ENCODE data around the gene NEK7. TPM values are rescaled to one million over a fixed set of nuclear protein-coding genes. Genes with fewer than 3 reads are reported as not detected.
"Not testable (repeated sequence)": the region's sequence is repeated elsewhere in the genome, so short reads cannot be mapped to it uniquely, and the experiment has no call there.

NEK7 gene
- 28.0 TPM for total RNA-seq

DNA sequence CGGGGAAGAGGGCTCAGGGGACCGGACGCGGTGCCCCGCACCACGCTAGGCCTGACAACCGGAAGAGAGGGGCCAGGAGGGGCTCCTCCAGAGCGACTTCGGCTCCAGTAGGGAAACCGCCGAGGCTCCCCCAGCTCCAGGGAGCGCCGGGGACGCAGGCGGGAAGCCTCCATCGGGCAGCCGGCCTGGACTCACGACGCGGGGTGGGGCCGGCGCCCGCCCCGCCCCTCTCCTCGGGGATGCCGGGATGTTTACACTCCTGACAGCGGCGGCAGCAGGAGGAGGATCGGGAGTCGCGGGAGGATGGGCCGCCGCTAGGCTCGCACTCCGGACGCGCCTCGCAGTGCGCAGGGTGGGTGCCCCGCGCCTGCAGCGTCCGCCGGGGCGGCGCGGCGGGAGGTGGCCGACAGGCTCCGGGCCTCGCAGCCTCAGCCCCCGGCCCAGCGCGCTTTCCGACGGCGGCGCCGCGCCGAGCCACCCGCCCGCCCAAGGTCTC is at the start of gene NEK7:
TSS of gene NEK7 (plus strand) at position 254 of the 496 bp plus-strand sequence. CDS start 75,583 bp downstream, outside the sequence.
- peak in 2 of 3 donors; percentile 62 to 63 for DNase-seq (ENCODE audit: low read depth in 2 of 3, low spot score in 2 of 3)

DNA sequence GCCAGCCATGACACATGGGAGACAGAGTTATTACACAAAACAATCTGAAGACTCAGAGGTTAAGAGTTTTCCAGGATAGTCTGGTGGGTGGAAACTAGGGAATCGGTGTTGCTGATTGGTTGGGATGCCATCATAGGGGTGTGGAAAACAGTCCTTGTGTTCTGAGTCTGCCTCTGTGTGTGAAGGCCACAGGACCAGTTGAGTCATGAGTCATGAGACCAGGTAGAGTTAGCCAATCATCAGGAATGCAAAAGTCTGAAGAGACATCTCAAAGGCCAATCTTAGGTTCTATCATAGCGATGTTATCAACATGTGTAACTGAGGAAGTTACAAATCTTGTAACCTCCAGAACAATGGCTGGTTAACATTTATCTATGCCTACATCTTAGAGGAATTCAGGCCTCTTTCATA is 49.7 kb upstream of the NEK7 start:
- no peak for DNase-seq (ENCODE audit: low read depth in 2 of 3, low spot score in 2 of 3)

DNA sequence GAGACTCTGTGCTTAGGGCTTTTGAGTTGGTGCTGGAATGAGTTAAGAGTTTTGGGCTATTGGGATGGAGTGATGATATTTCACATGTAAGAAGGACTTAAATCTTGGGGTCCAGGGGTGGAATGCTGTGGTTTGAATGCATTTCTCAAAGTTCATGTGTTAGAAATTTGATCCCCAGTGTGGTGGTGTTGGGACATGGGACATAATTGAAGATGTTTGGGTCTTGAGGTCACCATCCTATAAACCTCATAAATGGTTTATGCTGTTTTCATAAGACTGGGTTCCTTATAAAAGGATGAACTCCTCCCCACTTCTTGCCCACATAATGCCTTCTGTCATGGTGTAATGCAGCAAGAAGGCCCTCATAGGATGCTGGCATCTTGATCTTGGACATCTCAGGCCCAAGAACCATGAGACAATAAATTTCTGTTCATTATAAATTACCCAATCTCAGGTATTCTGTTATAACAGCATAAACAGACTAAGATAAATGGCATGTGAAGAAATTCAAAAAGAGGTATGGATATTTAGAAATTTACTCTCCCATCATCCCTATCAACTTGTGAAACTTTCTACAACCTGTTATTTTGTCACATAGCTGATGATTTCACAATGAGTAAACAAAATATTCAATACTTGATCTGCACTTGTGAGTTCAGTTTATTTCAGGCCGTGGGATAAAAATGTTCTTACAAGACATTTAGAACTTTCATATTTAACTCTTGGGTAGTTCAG is 48.0 kb upstream of the NEK7 start:
- no peak for DNase-seq (ENCODE audit: low read depth in 2 of 3, low spot score in 2 of 3)

DNA sequence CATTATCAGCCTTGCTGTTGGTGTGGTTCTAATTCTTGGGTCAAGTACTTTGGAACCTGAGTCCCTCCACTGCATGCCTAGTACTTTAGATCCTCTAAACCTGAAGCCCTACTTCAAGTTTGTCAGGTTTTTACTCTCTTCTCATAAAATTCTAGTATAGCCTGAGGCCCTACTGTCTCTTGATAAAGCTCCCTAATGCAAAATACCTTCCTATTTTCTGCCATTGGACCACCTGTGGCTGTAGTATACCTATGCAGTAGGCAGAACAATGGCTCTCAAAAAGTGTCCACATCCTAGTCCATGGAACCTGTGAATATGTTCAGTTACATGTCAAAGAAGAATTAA is 47.5 kb upstream of the NEK7 start:
- DNase-seq (ENCODE audit: low read depth in 2 of 3, low spot score in 2 of 3) = no peak

DNA sequence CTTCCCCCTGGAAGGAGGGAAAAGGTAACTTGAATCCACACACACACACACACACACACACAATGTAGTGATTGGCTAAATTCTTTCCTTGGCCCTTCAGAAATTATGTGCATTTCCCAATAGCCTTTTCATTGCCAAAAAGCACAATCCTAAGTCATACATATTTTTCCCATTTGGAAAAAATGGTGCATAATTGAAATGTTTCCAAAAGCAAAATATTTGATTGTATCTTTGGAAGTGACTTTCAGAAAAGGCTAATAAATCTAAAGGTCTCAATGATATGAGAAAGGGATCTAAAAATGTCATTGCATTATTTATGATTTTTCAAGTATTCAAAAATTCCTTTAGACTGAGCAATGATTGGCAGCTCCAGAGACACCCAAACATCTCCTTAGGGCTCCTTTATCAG is 43.5 kb upstream of the NEK7 start:
- DNase-seq (ENCODE audit: low read depth in 2 of 3, low spot score in 2 of 3) = no peak

DNA sequence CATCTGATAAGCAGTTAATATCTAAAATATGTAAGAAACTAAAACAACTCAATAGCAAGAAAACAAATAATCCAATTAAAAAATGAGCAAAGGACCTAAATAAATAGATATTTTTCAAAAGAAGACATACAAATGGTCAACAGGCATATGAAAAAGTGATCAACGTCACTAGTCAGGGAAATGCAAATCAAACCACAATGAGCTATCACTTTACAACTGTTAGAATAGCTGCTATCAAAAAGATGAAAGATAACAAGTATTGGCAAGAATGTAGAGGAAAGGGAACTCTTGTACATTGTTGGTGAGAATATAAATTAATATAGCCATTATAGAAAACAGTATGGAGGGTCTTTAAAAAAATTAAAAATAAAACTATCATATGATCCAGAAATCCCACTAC is 40.7 kb upstream of the NEK7 start:
- no peak for DNase-seq (ENCODE audit: low read depth in 2 of 3, low spot score in 2 of 3)

DNA sequence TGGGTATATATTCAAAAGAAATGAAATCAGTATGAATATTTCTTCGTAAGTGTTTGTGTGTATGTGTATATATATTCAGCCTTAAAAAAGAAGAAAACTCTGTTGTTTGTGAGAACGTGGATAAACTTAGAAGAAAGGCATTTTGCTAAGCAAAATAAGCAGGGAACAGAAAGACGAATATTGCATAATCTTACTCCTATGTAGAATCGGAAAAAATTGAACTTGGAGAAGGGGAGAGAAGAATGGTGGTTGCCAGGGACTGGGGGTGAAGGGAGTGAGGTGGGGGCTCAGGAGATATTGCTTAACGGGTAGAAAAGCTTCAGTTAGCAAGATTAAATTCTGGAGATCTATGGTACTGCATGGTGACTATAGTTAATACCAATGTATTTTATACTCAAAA is 40.3 kb upstream of the NEK7 start:
- no peak for DNase-seq (ENCODE audit: low read depth in 2 of 3, low spot score in 2 of 3)

DNA sequence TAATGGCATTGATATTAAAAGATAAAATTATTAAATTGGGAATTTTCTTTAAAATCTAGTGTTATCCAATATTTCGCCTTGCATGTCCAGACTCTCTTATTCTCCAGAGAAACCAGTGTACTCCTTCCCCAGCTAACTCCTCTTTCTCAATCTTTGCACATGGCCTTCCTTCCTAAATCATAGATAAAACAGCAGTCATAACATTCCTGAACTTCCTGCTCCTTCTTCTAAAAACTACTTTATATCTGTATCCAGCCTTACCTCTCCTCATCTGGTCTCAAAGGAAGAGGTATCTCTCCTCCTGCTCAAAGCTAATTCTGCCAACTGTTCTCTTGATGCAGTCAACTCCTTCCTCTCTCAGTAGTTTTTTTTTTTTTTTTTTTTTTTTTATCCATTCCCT is 39.5 kb upstream of the NEK7 start:
- no peak for DNase-seq (ENCODE audit: low read depth in 2 of 3, low spot score in 2 of 3)

DNA sequence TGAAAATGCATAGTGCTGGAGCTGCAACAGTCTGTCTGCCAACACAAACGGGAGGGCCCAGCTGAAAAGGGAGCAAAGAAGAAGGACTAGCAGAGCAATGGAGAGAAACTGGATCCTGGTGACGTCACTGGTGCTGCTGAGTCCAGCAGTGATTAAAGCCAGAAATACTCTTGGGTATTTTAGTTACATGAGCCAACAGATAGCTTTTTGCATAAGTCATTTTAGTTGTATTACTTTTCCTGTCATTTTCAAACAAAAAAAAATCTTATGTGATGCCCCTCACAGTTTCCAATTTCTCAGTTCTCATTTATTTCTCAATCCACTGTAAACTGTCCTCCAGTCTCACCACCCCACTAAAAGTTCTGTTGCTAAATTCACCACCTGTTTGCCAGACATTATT is 38.7 kb upstream of the NEK7 start:
- DNase-seq (ENCODE audit: low read depth in 2 of 3, low spot score in 2 of 3) = no peak

DNA sequence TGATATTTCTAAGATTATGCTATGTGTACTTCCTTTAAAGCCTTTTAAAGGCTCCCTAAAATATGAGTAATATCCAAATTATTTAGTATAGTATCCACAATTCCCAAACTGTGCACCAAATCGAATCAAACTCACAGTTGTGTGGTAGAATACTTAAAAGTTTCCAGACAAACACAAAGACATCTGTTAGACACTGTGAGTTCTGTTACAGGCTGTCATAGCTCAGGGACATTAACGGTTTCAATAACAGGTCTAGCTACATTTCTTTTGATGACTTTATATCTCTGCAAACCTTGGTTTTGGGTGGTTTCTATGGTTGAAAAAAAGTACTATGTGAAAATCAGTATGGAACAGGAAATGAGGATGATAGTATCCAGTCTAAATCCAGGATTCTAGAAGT is 36.9 kb upstream of the NEK7 start:
- no peak for DNase-seq (ENCODE audit: low read depth in 2 of 3, low spot score in 2 of 3)

DNA sequence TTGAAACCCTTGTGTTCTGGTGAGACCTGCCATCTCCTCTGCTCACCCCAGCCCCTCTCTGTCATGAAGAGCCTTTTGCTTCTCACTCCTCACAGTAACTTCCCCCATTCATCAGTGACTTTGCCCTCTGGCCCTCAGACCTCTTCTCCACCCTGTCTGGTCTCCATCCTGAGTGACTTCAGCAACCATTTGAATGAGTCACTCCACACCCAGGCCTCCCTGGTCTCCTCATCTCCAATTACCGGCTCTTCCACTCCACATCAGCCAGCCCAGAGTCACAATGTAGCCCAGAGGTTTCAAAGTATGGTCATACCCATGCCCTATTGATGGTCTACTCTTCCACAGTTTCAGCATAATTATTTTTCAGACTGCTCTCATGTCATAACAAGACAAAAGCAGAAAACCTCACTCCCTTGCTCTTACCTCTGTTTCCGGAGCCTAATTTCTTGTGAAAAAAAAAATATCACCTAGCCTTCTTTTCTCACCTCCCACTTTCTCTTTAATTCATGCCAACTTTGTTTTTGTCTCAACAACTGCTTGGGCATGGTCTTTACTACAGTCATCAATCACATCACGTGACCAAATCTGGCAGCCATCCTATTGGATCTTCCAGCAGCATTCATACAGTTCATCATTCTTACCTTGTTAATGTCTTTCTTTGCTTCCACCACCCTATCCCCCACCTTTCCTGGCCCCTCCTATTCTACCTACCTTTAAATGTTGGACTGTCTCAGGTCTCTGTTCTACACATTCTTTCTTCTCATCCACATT is 35.6 kb upstream of the NEK7 start:
- DNase-seq (ENCODE audit: low read depth in 2 of 3, low spot score in 2 of 3) = no peak

DNA sequence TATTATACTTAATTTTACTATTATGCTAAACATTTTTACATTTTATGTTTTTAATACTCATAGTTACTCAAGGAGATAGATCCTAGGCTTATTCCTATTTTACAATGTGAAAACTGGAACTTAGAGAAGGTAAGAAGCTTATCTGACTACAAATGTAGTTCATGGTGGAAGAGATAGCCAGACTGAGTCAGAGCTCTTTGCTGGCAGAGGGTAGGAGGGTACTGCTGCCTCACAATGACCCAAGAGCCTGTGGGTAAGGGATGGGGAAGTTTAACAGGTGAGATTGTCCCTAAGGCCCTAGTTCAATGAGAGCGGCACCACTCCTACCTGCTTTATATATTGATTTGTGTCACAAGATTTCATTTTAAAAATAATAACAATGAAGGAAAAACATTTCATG is 34.1 kb upstream of the NEK7 start:
- no peak for DNase-seq (ENCODE audit: low read depth in 2 of 3, low spot score in 2 of 3)

DNA sequence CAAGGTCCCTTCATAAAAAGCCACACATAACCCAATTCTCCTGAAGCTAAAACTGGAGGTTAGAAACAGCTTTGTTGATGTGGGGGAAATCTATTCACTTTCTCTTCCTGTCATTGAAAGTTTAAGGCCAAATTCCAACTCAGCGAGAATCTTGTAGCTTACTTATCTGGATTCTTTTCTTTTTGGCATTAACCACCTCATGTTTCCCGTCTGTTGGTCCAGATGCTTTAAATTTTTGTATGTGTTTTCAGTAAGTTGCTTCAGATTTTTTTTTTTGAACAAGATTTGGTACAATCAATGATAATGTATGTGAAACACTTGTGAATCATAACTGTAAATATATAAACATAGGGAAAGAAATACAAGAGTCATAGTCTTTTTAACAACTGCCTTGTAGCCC is 33.7 kb upstream of the NEK7 start:
- no peak for DNase-seq (ENCODE audit: low read depth in 2 of 3, low spot score in 2 of 3)

DNA sequence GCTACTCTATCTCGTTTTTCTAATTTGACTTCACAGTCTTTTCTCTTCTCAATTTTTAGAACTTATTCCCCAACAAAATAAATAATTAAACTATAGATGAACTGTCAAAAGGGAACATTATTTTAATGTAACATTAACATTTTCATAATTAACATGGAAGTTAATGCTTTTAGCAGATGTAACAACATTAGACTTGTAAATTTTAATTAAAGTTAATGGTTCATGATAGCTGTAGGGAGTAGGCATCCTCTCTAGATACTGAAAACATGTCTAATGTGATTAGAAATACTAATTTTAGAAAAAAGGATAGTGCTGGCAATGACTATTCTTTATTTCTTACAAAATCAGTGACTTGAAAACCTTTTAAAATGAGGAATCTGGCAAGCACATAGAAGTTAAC is 32.1 kb upstream of the NEK7 start:
- no peak for DNase-seq (ENCODE audit: low read depth in 2 of 3, low spot score in 2 of 3)

DNA sequence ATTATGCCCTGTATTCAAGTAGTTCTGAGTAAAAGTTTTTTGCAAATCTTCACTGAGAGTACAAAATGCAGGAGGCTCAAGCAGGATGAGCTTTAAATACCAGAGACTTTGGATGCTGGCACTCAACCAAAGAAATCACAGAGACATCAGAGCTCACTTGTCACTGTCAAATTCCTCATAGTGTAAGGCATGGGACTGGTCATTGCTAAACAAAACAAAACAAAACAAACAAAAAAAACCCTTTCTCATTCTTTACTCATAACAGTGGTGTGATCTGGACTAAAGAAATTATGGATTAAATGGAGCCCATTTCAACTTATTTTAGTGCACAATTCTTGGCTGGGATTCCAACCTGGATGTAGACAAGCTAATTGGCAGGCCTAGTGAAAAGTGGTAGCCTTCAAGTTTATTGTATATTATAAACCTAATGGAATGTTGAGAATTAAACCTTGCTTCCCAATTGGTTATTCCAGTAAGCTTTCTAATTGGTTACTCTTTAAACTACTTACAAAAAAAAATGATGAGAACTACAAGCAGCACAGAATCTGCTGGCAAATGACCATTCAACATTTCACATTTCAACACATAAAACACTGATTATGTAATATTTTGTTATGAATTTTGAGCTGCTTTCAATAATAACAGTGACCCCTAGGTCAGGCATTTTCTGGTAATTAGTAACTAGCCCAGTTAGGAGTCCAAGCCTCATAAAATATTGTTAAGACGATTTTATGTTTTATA is 30.6 kb upstream of the NEK7 start:
- no peak for DNase-seq (ENCODE audit: low read depth in 2 of 3, low spot score in 2 of 3)

DNA sequence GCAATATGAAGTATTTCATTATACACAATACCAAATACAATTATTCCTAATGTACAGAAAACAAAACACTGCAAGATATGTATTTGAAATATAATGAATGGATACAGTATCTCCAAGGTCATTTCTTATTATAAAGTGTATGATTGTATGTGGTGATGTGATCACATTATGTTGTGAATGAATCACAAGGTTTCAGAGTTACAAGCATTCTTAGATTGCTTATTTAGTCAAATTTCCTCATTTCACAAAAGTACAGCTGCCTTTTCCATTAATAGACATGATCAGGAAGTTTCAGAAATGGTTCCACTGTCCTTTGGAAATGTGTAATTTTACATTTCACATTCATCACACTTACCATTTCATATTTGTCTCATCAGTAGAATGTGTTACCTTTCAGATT is 28.3 kb upstream of the NEK7 start:
- DNase-seq (ENCODE audit: low read depth in 2 of 3, low spot score in 2 of 3) = no peak

DNA sequence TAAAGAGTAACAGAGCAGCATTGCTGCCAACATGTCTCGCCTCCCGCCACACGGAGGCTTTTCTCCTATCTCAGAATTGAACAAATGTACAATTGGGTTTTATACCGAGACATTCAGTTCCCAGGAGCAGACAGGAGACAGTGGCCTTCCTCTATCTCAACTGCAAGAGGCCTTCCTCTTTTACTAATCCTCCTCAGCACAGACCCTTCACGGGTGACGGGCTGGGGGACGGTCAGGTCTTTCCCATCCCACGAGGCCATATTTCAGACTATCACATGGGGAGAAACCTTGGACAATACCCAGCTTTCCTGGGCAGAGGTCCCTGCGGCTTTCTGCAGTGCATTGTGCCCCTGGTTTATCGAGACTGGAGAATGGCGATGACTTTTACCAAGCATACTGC is 26.7 kb upstream of the NEK7 start:
- DNase-seq (ENCODE audit: low read depth in 2 of 3, low spot score in 2 of 3) = not testable (repeated sequence)

DNA sequence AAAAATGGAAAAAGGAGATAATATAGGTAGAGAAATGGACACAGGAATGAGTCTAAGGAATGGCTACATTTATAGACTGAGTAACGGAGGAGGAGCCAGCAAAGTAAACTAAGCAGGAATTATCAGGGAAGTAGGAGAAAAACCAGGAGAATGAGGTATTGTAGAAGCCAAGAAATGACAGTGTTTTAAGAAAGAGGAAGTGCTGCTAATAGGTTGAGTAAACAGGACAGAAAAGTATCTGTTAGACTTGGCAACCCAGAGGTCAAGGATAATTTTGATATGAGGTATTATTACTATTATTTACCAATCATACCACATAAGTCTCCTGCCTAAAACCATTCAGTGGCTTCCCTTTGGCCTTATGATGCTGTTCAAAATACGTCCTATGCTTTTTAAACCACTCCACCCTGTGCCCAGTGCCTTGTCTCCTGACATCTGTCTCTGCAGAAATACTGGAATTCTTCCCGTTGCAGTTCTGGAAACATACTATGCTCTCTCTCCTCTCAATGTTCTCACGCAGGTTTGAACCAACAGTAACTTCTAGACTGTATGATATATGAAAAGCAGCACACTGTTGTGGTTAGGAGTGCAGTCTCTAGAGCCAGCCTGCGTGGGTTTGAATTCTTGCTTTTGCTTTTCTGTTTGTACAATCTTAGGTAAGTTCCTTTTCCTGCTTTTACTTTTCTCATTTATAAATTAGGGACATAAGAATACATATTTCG is 24.6 kb upstream of the NEK7 start:
- peak in 1 of 3 donors; percentile 10 for DNase-seq (ENCODE audit: low read depth in 2 of 3, low spot score in 2 of 3)

DNA sequence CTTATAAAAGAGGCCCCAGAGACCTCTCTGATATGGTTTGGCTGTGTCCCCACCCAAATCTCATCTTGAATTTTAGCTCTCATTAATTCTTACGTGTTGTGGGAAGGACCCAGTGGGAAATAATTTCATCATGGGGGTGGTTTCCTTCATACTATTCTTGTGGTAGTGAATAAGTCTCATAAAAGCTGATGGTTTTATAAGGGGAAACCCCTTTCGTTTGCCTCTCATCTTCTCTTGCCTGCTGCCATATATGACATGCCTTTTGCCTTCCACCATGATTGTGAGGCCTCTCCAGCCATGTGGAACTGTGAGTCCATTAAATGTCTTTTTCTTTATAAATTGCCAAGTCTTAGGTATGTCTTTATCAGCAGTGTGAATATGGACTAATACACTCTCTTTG is 22.5 kb upstream of the NEK7 start:
- no peak for DNase-seq (ENCODE audit: low read depth in 2 of 3, low spot score in 2 of 3)

DNA sequence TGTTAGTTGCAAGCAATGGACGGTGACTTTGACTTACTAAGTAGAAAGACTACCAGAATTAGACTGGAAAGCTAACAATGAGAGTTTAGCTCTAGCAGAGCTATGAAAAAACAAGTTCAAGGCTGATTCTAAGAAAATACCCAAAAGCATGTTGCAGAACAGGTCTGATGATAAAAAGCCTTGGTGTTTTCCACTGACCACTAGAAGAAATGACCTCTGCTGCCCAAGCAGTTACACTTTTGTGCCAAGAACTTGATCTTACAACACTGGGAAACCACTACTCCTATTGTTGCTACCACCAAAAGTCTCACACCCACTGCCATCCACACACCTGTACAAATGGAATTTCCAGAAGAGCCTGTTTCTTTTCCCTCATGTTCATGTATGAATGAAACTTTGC is 21.4 kb upstream of the NEK7 start:
- DNase-seq (ENCODE audit: low read depth in 2 of 3, low spot score in 2 of 3) = no peak

All from hematopoietic multipotent progenitor cell (in vitro differentiated cells).